ENCODE data around the gene STXBP6. TPM values are rescaled to one million over a fixed set of nuclear protein-coding genes. Genes with fewer than 3 reads are reported as not detected.

STXBP6 gene
- total and polyA plus RNA-seq, 2 of the 13 experiments (the other 11 are each of a cell fraction or from before 2014, with no cell fraction given) = 35.3 to 42.8 TPM

GRCh38 chr14:24874514-24875202 is 175.3 kb downstream of the STXBP6 start (continued):
- TF ChIP-seq ZNF362 (CRISPR knock-in tag; IDR thresholded peaks at IDR 0.05; ENCODE audit: borderline replicate concordance) (no peak), RNF219 (CRISPR knock-in tag; IDR thresholded peaks at IDR 0.05) (no peak), TFDP1 (CRISPR knock-in tag; IDR thresholded peaks at IDR 0.05; ENCODE audit: borderline replicate concordance) (peak; percentile 34; the same call in 1 of the 2 replicates), TCF7L2 (IDR thresholded peaks at IDR 0.05; ENCODE audit: low read depth, low read length) (no peak), ZBTB37 (CRISPR knock-in tag; IDR thresholded peaks at IDR 0.05) (no peak), ZNF841 (CRISPR knock-in tag; IDR thresholded peaks at IDR 0.05; ENCODE audit: borderline replicate concordance) (no peak), TCF12 (IDR thresholded peaks at IDR 0.05) (no peak), TCF12 (CRISPR knock-in tag; IDR thresholded peaks at IDR 0.05) (no peak), ZBTB21 (CRISPR knock-in tag; IDR thresholded peaks at IDR 0.05) (no peak), ATRX (CRISPR knock-in tag; IDR thresholded peaks at IDR 0.05; ENCODE audit: borderline replicate concordance) (no peak), FOXO1 (CRISPR knock-in tag; IDR thresholded peaks at IDR 0.05) (peak; percentile 74; the same call in 1 of the 2 replicates), GPN1 (CRISPR knock-in tag; IDR thresholded peaks at IDR 0.05; ENCODE audit: borderline replicate concordance) (no peak), SP140L (CRISPR knock-in tag; IDR thresholded peaks at IDR 0.05; ENCODE audit: borderline replicate concordance) (no peak), ZNF614 (CRISPR knock-in tag; IDR thresholded peaks at IDR 0.05; ENCODE audit: borderline replicate concordance) (peak; percentile 72; the same call in 1 of the 2 replicates), ZNF563 (CRISPR knock-in tag; IDR thresholded peaks at IDR 0.05) (no peak), ARID4A (CRISPR knock-in tag; IDR thresholded peaks at IDR 0.05; ENCODE audit: borderline replicate concordance) (no peak; the same call in 1 of the 2 replicates)

Data from HepG2 (cell line).